HepG2 (cell line): ENCODE results near the gene MTMR6. TPM values are rescaled to one million over a fixed set of nuclear protein-coding genes. Genes with fewer than 3 reads are reported as not detected.

ENCODE experiments used
- GATAD1 ChIP-seq: IDR thresholded peaks from 2 replicates; pipeline ENCODE4 v1.6.1; 2016; ENCODE audit warnings: missing genetic modification reagents, missing compliant biosample characterization
- KLF9 ChIP-seq: IDR thresholded peaks from 2 replicates; pipeline ENCODE4 v1.6.1; 2016; ENCODE audit warnings: low read depth
- NCOA5 ChIP-seq: sonication (generic); formaldehyde crosslinking; IDR thresholded peaks from 2 replicates; pipeline ENCODE4 v1.4.0; 2020; ENCODE audit warnings: missing genetic modification reagents
- NFATC3 ChIP-seq: sonication (generic); formaldehyde crosslinking; IDR thresholded peaks from 2 replicates; pipeline ENCODE4 v1.5.1; 2020; ENCODE audit warnings: mild to moderate bottlenecking, missing genetic modification reagents
- NFKB2 ChIP-seq: sonication (generic); formaldehyde crosslinking; IDR thresholded peaks from 2 replicates; pipeline ENCODE4 v1.4.0; 2020; ENCODE audit warnings: missing genetic modification reagents, borderline replicate concordance
- NR2C2 ChIP-seq: sonication (generic); formaldehyde crosslinking; IDR thresholded peaks from 2 replicates; pipeline ENCODE4 v1.4.0; 2020; ENCODE audit warnings: missing genetic modification reagents, mild to moderate bottlenecking, moderate library complexity, borderline replicate concordance
- NR2F1 ChIP-seq, 2 experiments: fragments of 450-650 bp in 1 of 2; formaldehyde crosslinking in 1 of 2; IDR thresholded peaks; 2 replicates each; pipeline versions ENCODE4 v1.5.0 to v1.6.1; 2016 to 2020; ENCODE audit warnings: mild to moderate bottlenecking in 1 of 2, missing compliant biosample characterization in 1 of 2, missing genetic modification reagents in 1 of 2, moderate library complexity in 1 of 2
- PCBP2 ChIP-seq: fragments of 200-400 bp; formaldehyde crosslinking; optimal IDR thresholded peaks from 2 replicates; pipeline ENCODE3; 2018; ENCODE audit warnings: low read length, low read depth; ENCODE audit not compliant: poor library complexity, severe bottlenecking
- PITX1 ChIP-seq: sonication (generic); formaldehyde crosslinking; IDR thresholded peaks from 2 replicates; pipeline ENCODE4 v1.5.1; 2020; ENCODE audit warnings: mild to moderate bottlenecking, missing genetic modification reagents
- REXO4 ChIP-seq: sonication (generic); formaldehyde crosslinking; IDR thresholded peaks from 2 replicates; pipeline ENCODE4 v1.8.0; 2022; ENCODE audit warnings: missing genetic modification reagents, mild to moderate bottlenecking, borderline replicate concordance
- TOE1 ChIP-seq: sonication (generic); formaldehyde crosslinking; IDR thresholded peaks from 2 replicates; pipeline ENCODE4 v1.4.0; 2020; ENCODE audit warnings: mild to moderate bottlenecking, missing genetic modification reagents
- XBP1 ChIP-seq: sonication (generic); formaldehyde crosslinking; IDR thresholded peaks from 2 replicates; pipeline ENCODE4 v1.5.0; 2020; ENCODE audit warnings: missing genetic modification reagents
- ZEB1 ChIP-seq: IDR thresholded peaks from 2 replicates; pipeline ENCODE4 v1.6.1; 2012; ENCODE audit warnings: mild to moderate bottlenecking, low read depth, inconsistent platforms; ENCODE audit not compliant: insufficient replicate concordance
- ZFP82 ChIP-seq: sonication (generic); formaldehyde crosslinking; IDR thresholded peaks from 2 replicates; pipeline ENCODE4 v1.5.1; 2020; ENCODE audit warnings: mild to moderate bottlenecking, missing genetic modification reagents, borderline replicate concordance
- ZNF136 ChIP-seq: sonication (generic); formaldehyde crosslinking; IDR thresholded peaks from 2 replicates; pipeline ENCODE4 v1.8.1; 2022; ENCODE audit warnings: low read depth, mild to moderate bottlenecking, moderate library complexity, missing genetic modification reagents
- ZNF350 ChIP-seq: sonication (generic); formaldehyde crosslinking; IDR thresholded peaks from 2 replicates; pipeline ENCODE4 v1.4.0; 2020; ENCODE audit warnings: mild to moderate bottlenecking, low read depth, missing genetic modification reagents, borderline replicate concordance
- ZNF383 ChIP-seq: sonication (generic); formaldehyde crosslinking; IDR thresholded peaks from 2 replicates; pipeline ENCODE4 v1.4.0; 2020; ENCODE audit warnings: missing genetic modification reagents, mild to moderate bottlenecking, borderline replicate concordance
- ZSCAN29 ChIP-seq: sonication (generic); formaldehyde crosslinking; conservative IDR thresholded peaks from 2 replicates; pipeline ENCODE4 v1.4.0; 2020; ENCODE audit warnings: mild to moderate bottlenecking, missing genetic modification reagents
- polyA plus RNA-seq, 8 experiments: library from polyadenylated mRNA; depleted of rRNA in 3 of 8; stranded (reverse) in 7 of 8; unstranded in 1 of 8; fragments of >200 nt; fragmentation: Illumina TruSeq in 4 of 8; extraction: Trizol in 4 of 8; gene quantifications; 2 replicates each; pipeline versions ENCODE4 v1.2.1 to v1.2.3, GENCODE V29; 2011 to 2016; ENCODE audit warnings: low read depth in 4 of 8, missing spikeins in 1 of 8, mixed read lengths in 1 of 8; ENCODE audit not compliant: insufficient read depth in 1 of 8
- total RNA-seq, 5 experiments: library from RNA; depleted of rRNA; stranded (reverse); fragments of >200 nt; fragmentation: Illumina TruSeq; extraction: Trizol; gene quantifications; 2 replicates each; pipeline ENCODE4 v1.2.3, GENCODE V29; 2016; ENCODE audit warnings: low read depth in 1 of 5
- TF ChIP-seq, protein P1 (sequence below): sonication (generic); formaldehyde crosslinking; IDR thresholded peaks from 2 replicates; pipeline ENCODE4 v1.5.1; 2020; ENCODE audit warnings: missing genetic modification reagents, mild to moderate bottlenecking, borderline replicate concordance
- TF ChIP-seq, protein P2 (sequence below): sonication (generic); formaldehyde crosslinking; IDR thresholded peaks from 2 replicates; pipeline ENCODE4 v1.5.1; 2020; ENCODE audit warnings: missing genetic modification reagents, mild to moderate bottlenecking, borderline replicate concordance
- TF ChIP-seq, protein P3 (sequence below): sonication (generic); formaldehyde crosslinking; IDR thresholded peaks from 2 replicates; pipeline ENCODE4 v1.5.0; 2020; ENCODE audit warnings: mild to moderate bottlenecking, missing genetic modification reagents
- TF ChIP-seq, protein P4 (sequence below): sonication (generic); formaldehyde crosslinking; IDR thresholded peaks from 2 replicates; pipeline ENCODE4 v1.8.1; 2023; ENCODE audit warnings: mild to moderate bottlenecking, missing genetic modification reagents

The MTMR6 gene
- total and polyA plus RNA-seq, 2 of the 13 experiments (the other 11 are each of a cell fraction or from before 2014, with no cell fraction given) = 3.4 to 7.8 TPM

DNA sequence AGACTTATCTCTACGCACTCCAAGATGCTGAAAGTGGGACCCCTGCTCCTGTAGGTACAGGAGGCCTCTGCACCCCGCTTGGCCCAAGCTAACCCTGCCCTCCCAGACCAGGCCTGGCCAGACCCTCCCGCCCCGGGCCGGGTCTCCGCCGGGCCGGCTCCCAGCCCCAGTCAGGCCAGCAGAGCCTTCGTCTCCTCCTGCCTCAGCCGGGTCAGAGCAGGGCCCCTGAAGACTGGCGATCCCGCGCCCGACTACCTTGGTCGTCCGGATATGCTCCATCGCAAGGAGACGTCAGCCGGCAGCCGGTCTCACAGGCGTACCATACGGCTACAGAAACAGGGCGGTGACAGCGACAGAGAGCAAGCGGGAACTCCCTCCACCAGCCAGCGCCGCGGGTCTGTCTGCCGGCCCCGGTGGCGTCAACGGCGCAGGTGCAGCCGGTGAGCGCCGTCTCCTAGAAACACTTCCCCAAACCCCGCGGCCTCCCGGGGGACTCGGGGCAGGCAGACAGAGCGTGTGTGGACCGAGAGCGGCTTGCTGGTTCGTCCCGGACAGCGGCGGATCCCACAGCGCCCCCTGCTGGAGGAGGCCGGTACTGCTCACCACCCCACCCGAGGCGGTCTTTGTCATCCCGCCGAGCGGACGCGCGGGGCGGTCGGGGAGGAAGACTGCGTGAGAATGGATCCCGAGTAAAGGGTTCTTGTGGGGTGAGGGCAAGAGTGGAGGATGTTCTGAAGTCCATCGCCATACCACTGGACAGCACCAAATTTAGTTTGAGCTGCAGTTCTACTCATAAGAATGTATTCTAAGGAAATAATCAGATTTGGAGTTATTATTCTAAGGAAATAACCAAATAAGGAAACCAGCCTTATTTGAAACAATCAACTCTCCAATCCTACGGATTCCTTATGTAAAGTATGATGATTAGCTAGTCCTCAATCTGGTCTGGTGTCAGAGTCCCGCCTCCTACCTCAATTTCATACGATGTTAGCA, at the start of gene MTMR6 (continued):
- TF ChIP-seq, protein P1, sequence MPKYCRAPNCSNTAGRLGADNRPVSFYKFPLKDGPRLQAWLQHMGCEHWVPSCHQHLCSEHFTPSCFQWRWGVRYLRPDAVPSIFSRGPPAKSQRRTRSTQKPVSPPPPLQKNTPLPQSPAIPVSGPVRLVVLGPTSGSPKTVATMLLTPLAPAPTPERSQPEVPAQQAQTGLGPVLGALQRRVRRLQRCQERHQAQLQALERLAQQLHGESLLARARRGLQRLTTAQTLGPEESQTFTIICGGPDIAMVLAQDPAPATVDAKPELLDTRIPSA (CRISPR knock-in tag) = no peak
- peak; percentile 87 for TF ChIP-seq GATAD1 (CRISPR knock-in tag)
- no peak for TF ChIP-seq NR2F1 (CRISPR knock-in tag; IDR thresholded peaks at IDR 0.05)
- TF ChIP-seq PCBP2 = no peak
- TF ChIP-seq KLF9 (CRISPR knock-in tag) = no peak
- TF ChIP-seq PITX1 (CRISPR knock-in tag) = peak; percentile 12; the same call in 1 of the 2 replicates
- no peak for TF ChIP-seq ZEB1
- no peak for TF ChIP-seq NCOA5
- TF ChIP-seq ZNF350 (CRISPR knock-in tag) = no peak; the same call in 1 of the 2 replicates
- TF ChIP-seq ZSCAN29 (CRISPR knock-in tag) = peak; percentile 73; the same call in 1 of the 2 replicates
- TF ChIP-seq, protein P2, sequence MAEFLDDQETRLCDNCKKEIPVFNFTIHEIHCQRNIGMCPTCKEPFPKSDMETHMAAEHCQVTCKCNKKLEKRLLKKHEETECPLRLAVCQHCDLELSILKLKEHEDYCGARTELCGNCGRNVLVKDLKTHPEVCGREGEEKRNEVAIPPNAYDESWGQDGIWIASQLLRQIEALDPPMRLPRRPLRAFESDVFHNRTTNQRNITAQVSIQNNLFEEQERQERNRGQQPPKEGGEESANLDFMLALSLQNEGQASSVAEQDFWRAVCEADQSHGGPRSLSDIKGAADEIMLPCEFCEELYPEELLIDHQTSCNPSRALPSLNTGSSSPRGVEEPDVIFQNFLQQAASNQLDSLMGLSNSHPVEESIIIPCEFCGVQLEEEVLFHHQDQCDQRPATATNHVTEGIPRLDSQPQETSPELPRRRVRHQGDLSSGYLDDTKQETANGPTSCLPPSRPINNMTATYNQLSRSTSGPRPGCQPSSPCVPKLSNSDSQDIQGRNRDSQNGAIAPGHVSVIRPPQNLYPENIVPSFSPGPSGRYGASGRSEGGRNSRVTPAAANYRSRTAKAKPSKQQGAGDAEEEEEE (CRISPR knock-in tag) = no peak
- TF ChIP-seq NR2C2 (CRISPR knock-in tag) = peak; percentile 55; the same call in 1 of the 2 replicates
- TF ChIP-seq NFKB2 (CRISPR knock-in tag) = peak; percentile 68; the same call in 1 of the 2 replicates
- TF ChIP-seq ZNF136 (CRISPR knock-in tag) = no peak
- TF ChIP-seq ZNF383 (CRISPR knock-in tag) = no peak
- no peak for TF ChIP-seq TOE1 (CRISPR knock-in tag)
- TF ChIP-seq, protein P3, sequence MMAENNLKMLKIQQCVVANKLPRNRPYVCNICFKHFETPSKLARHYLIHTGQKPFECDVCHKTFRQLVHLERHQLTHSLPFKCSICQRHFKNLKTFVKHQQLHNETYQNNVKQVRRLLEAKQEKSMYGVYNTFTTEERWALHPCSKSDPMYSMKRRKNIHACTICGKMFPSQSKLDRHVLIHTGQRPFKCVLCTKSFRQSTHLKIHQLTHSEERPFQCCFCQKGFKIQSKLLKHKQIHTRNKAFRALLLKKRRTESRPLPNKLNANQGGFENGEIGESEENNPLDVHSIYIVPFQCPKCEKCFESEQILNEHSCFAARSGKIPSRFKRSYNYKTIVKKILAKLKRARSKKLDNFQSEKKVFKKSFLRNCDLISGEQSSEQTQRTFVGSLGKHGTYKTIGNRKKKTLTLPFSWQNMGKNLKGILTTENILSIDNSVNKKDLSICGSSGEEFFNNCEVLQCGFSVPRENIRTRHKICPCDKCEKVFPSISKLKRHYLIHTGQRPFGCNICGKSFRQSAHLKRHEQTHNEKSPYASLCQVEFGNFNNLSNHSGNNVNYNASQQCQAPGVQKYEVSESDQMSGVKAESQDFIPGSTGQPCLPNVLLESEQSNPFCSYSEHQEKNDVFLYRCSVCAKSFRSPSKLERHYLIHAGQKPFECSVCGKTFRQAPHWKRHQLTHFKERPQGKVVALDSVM (CRISPR knock-in tag) = 0 out of 2 replicates have a peak, but pooled peaks have one; percentile 41
- TF ChIP-seq REXO4 (CRISPR knock-in tag) = no peak
- TF ChIP-seq ZFP82 (CRISPR knock-in tag) = peak; percentile 38; the same call in 1 of the 2 replicates
- no peak for TF ChIP-seq XBP1 (CRISPR knock-in tag)
- TF ChIP-seq, protein P4, sequence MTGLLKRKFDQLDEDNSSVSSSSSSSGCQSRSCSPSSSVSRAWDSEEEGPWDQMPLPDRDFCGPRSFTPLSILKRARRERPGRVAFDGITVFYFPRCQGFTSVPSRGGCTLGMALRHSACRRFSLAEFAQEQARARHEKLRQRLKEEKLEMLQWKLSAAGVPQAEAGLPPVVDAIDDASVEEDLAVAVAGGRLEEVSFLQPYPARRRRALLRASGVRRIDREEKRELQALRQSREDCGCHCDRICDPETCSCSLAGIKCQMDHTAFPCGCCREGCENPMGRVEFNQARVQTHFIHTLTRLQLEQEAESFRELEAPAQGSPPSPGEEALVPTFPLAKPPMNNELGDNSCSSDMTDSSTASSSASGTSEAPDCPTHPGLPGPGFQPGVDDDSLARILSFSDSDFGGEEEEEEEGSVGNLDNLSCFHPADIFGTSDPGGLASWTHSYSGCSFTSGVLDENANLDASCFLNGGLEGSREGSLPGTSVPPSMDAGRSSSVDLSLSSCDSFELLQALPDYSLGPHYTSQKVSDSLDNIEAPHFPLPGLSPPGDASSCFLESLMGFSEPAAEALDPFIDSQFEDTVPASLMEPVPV (CRISPR knock-in tag) = no peak
- TF ChIP-seq NFATC3 (CRISPR knock-in tag) = no peak
